ENCODE data around the gene SH3RF3.

The SH3RF3 gene

DNA sequence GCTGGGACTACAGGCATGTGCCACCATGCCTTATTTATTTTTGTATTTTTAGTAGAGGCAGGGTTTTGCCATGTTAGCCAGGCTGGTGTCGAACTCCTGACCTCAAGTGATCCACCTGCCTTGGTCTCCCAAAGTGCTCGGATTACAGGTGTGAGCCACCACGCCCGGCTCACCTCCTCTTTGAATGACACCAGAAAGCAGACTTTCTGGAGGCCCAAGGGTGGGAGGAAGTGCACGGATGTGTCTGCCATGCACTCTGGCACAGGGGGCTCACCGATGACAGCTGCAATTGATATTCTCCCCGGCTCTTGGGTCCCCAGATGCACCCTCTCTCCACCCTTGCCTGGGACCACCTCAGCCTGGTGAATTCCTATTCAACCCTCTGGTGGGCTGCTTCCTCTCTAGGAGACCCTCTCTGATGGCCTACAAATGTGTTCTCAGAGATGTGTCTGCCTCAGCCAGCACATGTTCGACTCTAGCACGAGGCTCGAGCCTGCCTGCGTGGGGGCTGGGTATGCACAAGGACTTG lies 397.5 kb downstream of the SH3RF3 start:
- no peaks in the 10 kb centered on the region for H3K4me1 ChIP-seq (ENCODE audit: control extremely low read depth in 1 of 4, control insufficient read depth in 4 of 4, insufficient read depth in 4 of 4, low read length in 3 of 4)
- no peak overlapping the region for H3K4me3 ChIP-seq (ENCODE audit: control insufficient read depth in 1 of 7, extremely low read depth in 1 of 7, insufficient read depth in 4 of 7, low read depth in 2 of 7, low read length in 6 of 7)
- no peak overlapping the region for H3K27ac ChIP-seq (ENCODE audit: insufficient read depth in 1 of 2, low read depth in 1 of 2, low read length in 2 of 2, poor library complexity in 1 of 2, severe bottlenecking in 2 of 2)
- ChIA-PET CTCF (interaction anchor here (1.3 to 3.0 kb wide), 3 partner anchors 15 to 20 kb away, joined by 3 to 16 read pairs (median 6); no protein-coding TSS in a partner anchor), POLR2A (no interaction called here)
- H3K36me3 ChIP-seq (ENCODE audit: control insufficient read depth in 4 of 4, insufficient read depth in 4 of 4, low read length in 3 of 4), result no peaks in the 10 kb centered on the region
- H3K9me3 ChIP-seq (ENCODE audit: control extremely low read depth in 1 of 5, control insufficient read depth in 4 of 5, insufficient read depth in 2 of 5, low read depth in 1 of 5, low read length in 4 of 5), result no peaks in the 10 kb centered on the region
- H3K27me3 ChIP-seq (replicated peaks in 2 of 5; ENCODE audit: control insufficient read depth in 4 of 5, insufficient read depth in 5 of 5, low read length in 4 of 5), result peaks cover 0 to 6% (median 0%) of the 10 kb centered on the region in 5 experiments
- no peak for DNase-seq
- WGBS (ENCODE audit: insufficient coverage), result 94% methylated on average over 11 of the region's 11 CpGs

DNA sequence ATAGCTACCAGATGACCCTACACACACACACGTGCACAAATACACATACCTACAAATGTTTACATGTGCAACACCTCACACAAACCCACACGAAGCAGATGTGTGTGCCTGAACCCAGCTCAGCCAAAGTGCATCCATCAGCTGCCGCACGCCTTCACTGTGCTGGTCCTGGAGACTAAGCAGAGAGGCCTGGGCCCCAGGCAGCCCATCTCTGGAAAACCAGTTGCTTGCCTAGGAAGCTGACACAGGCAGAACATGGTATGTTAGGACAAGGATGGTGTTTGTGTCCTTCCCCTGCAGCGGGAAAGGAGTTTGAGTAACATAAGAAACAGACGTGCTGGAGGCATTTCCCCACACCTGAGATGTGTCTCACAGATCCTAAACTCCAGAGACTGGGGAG lies 398.1 kb downstream of the SH3RF3 start:
- CTCF ChIA-PET, result interaction anchor here (1.3 to 3.0 kb wide), 3 partner anchors 16 to 19 kb away, joined by 3 to 16 read pairs (median 6); no protein-coding TSS in a partner anchor
- DNase-seq, result no peak
- H3K4me3 ChIP-seq (ENCODE audit: control insufficient read depth in 1 of 7, extremely low read depth in 1 of 7, insufficient read depth in 4 of 7, low read depth in 2 of 7, low read length in 6 of 7), result no peak overlapping the region
- 100% methylated on average over 3 of the region's 6 CpGs for WGBS (ENCODE audit: insufficient coverage)
- POLR2A ChIA-PET, result no interaction called here
- H3K27me3 ChIP-seq (replicated peaks in 2 of 5; ENCODE audit: control insufficient read depth in 4 of 5, insufficient read depth in 5 of 5, low read length in 4 of 5), result peaks cover 0 to 9% (median 0%) of the 10 kb centered on the region in 5 experiments
- H3K36me3 ChIP-seq (ENCODE audit: control insufficient read depth in 4 of 4, insufficient read depth in 4 of 4, low read length in 3 of 4), result no peaks in the 10 kb centered on the region
- no peaks in the 10 kb centered on the region for H3K9me3 ChIP-seq (ENCODE audit: control extremely low read depth in 1 of 5, control insufficient read depth in 4 of 5, insufficient read depth in 2 of 5, low read depth in 1 of 5, low read length in 4 of 5)
- H3K27ac ChIP-seq (ENCODE audit: insufficient read depth in 1 of 2, low read depth in 1 of 2, low read length in 2 of 2, poor library complexity in 1 of 2, severe bottlenecking in 2 of 2), result no peak overlapping the region
- H3K4me1 ChIP-seq (ENCODE audit: control extremely low read depth in 1 of 4, control insufficient read depth in 4 of 4, insufficient read depth in 4 of 4, low read length in 3 of 4), result no peaks in the 10 kb centered on the region

GRCh38 chr2:109527846-109528705 lies 399.1 kb downstream of the SH3RF3 start:
- no peaks in the 10 kb centered on the region for H3K4me1 ChIP-seq (ENCODE audit: control extremely low read depth in 1 of 4, control insufficient read depth in 4 of 4, insufficient read depth in 4 of 4, low read length in 3 of 4)
- H3K4me3 ChIP-seq (ENCODE audit: control insufficient read depth in 1 of 7, extremely low read depth in 1 of 7, insufficient read depth in 4 of 7, low read depth in 2 of 7, low read length in 6 of 7), result no peak overlapping the region
- H3K27ac ChIP-seq (ENCODE audit: insufficient read depth in 1 of 2, low read depth in 1 of 2, low read length in 2 of 2, poor library complexity in 1 of 2, severe bottlenecking in 2 of 2), result no peak overlapping the region
- no peaks in the 10 kb centered on the region for H3K36me3 ChIP-seq (ENCODE audit: control insufficient read depth in 4 of 4, insufficient read depth in 4 of 4, low read length in 3 of 4)
- no peak for DNase-seq
- peaks cover 0 to 11% (median 0%) of the 10 kb centered on the region in 5 experiments for H3K27me3 ChIP-seq (replicated peaks in 2 of 5; ENCODE audit: control insufficient read depth in 4 of 5, insufficient read depth in 5 of 5, low read length in 4 of 5)
- CTCF ChIA-PET, result interaction anchor here (1.6 kb wide), 1 partner anchor 18 kb away, joined by 6 read pairs; no protein-coding TSS in a partner anchor
- POLR2A ChIA-PET, result no interaction called here
- WGBS (ENCODE audit: insufficient coverage), result 94% methylated on average over 15 of the region's 16 CpGs
- no peaks in the 10 kb centered on the region for H3K9me3 ChIP-seq (ENCODE audit: control extremely low read depth in 1 of 5, control insufficient read depth in 4 of 5, insufficient read depth in 2 of 5, low read depth in 1 of 5, low read length in 4 of 5)

GRCh38 chr2:109528811-109529501 lies 400.0 kb downstream of the SH3RF3 start:
- DNase-seq, result no peak
- H3K4me3 ChIP-seq (ENCODE audit: control insufficient read depth in 1 of 7, extremely low read depth in 1 of 7, insufficient read depth in 4 of 7, low read depth in 2 of 7, low read length in 6 of 7), result no peak overlapping the region
- no peaks in the 10 kb centered on the region for H3K36me3 ChIP-seq (ENCODE audit: control insufficient read depth in 4 of 4, insufficient read depth in 4 of 4, low read length in 3 of 4)
- ChIA-PET CTCF (interaction anchor here (1.6 kb wide), 1 partner anchor 19 kb away, joined by 6 read pairs; no protein-coding TSS in a partner anchor), POLR2A (no interaction called here)
- H3K4me1 ChIP-seq (ENCODE audit: control extremely low read depth in 1 of 4, control insufficient read depth in 4 of 4, insufficient read depth in 4 of 4, low read length in 3 of 4), result no peaks in the 10 kb centered on the region
- no peaks in the 10 kb centered on the region for H3K9me3 ChIP-seq (ENCODE audit: control extremely low read depth in 1 of 5, control insufficient read depth in 4 of 5, insufficient read depth in 2 of 5, low read depth in 1 of 5, low read length in 4 of 5)
- 86% methylated on average over 21 of the region's 21 CpGs for WGBS (ENCODE audit: insufficient coverage)
- no peak overlapping the region for H3K27ac ChIP-seq (ENCODE audit: insufficient read depth in 1 of 2, low read depth in 1 of 2, low read length in 2 of 2, poor library complexity in 1 of 2, severe bottlenecking in 2 of 2)
- H3K27me3 ChIP-seq (replicated peaks in 2 of 5; ENCODE audit: control insufficient read depth in 4 of 5, insufficient read depth in 5 of 5, low read length in 4 of 5), result peaks cover 0 to 13% (median 0%) of the 10 kb centered on the region in 5 experiments

DNA sequence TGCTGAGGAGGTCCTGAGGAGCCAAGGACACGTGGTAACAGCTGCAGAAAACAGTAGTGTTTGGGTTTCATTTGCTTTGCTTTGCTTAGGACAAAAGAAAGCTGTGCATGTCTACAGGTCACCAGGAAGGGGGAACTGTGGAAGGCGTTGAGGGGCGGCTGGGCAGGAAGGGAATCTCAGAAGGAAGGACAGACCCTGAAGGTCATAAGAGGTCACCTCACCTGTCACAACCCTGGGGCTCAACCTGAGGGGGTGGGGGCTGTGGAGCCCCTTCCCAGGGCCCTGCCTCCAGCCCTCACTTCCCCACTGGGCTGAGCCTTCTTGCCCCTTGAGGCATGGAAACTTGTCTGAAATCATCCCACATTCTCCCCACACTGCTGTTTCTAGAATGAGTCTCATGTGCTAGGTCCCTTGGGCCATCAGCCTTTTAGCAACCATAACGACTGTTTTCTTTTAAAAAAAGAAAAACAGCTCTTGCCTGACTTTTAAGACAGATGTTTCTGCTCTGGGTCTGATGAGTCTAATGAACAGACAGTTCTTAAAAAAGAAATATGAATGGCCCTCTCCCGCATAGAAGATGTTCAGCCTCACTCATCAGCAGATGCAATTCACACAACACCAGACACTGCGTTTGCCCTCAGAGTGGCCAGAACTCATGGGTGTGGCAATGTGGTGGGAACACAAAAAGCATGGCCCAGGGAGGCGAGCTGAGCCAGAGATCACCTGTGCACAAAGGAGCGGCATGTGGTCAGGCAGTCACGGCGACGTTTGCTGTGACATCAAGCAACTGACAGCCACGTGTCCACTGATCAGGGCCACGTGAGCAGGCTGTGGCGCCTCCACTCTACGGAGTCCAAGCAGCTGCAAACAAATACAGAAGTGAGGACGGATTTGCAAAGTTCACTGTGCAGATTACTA lies 400.8 kb downstream of the SH3RF3 start:
- 90% methylated on average over 14 of the region's 16 CpGs for WGBS (ENCODE audit: insufficient coverage)
- no peak overlapping the region for H3K4me3 ChIP-seq (ENCODE audit: control insufficient read depth in 1 of 7, extremely low read depth in 1 of 7, insufficient read depth in 4 of 7, low read depth in 2 of 7, low read length in 6 of 7)
- DNase-seq, result no peak
- POLR2A ChIA-PET, result no interaction called here
- no peaks in the 10 kb centered on the region for H3K4me1 ChIP-seq (ENCODE audit: control extremely low read depth in 1 of 4, control insufficient read depth in 4 of 4, insufficient read depth in 4 of 4, low read length in 3 of 4)
- H3K36me3 ChIP-seq (ENCODE audit: control insufficient read depth in 4 of 4, insufficient read depth in 4 of 4, low read length in 3 of 4), result no peaks in the 10 kb centered on the region
- H3K27me3 ChIP-seq (replicated peaks in 2 of 5; ENCODE audit: control insufficient read depth in 4 of 5, insufficient read depth in 5 of 5, low read length in 4 of 5), result peaks cover 0 to 13% (median 0%) of the 10 kb centered on the region in 5 experiments
- no peak overlapping the region for H3K27ac ChIP-seq (ENCODE audit: insufficient read depth in 1 of 2, low read depth in 1 of 2, low read length in 2 of 2, poor library complexity in 1 of 2, severe bottlenecking in 2 of 2)
- CTCF ChIA-PET, result interaction anchor here (1.6 to 2.5 kb wide), 2 partner anchors 16 to 20 kb away, joined by 6 read pairs; no protein-coding TSS in a partner anchor
- no peaks in the 10 kb centered on the region for H3K9me3 ChIP-seq (ENCODE audit: control extremely low read depth in 1 of 5, control insufficient read depth in 4 of 5, insufficient read depth in 2 of 5, low read depth in 1 of 5, low read length in 4 of 5)

DNA sequence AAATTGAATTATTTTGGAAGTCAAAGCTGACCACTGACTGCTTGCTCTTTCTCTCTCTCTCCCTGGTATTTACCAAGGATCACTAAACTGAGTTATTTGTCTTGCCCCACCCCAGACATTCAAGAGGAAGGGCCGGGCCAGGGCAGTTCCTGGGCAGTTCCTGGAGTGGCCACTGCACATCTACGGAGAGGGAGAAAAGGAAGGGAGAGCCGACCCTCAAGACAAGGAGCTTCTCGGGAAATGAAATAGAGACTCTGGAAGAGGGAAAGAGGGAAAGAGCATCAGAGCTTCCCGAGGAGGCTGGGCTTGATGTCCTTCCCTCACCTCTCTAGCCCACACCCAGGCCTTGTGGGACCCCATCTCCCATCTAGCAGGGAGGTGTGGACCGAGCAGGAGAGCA lies 401.7 kb downstream of the SH3RF3 start:
- Histone ChIP-seq H3K4me1 (ENCODE audit: control extremely low read depth in 1 of 4, control insufficient read depth in 4 of 4, insufficient read depth in 4 of 4, low read length in 3 of 4) (no peaks in the 10 kb centered on the region), H3K36me3 (ENCODE audit: control insufficient read depth in 4 of 4, insufficient read depth in 4 of 4, low read length in 3 of 4) (no peaks in the 10 kb centered on the region), H3K9me3 (ENCODE audit: control extremely low read depth in 1 of 5, control insufficient read depth in 4 of 5, insufficient read depth in 2 of 5, low read depth in 1 of 5, low read length in 4 of 5) (no peaks in the 10 kb centered on the region), H3K27ac (ENCODE audit: insufficient read depth in 1 of 2, low read depth in 1 of 2, low read length in 2 of 2, poor library complexity in 1 of 2, severe bottlenecking in 2 of 2) (no peak overlapping the region), H3K4me3 (ENCODE audit: control insufficient read depth in 1 of 7, extremely low read depth in 1 of 7, insufficient read depth in 4 of 7, low read depth in 2 of 7, low read length in 6 of 7) (no peak overlapping the region), H3K27me3 (replicated peaks in 2 of 5; ENCODE audit: control insufficient read depth in 4 of 5, insufficient read depth in 5 of 5, low read length in 4 of 5) (peaks cover 0 to 13% (median 0%) of the 10 kb centered on the region in 5 experiments)
- DNase-seq, result no peak
- CTCF ChIA-PET, result interaction anchor here (2.5 kb wide), 1 partner anchor 15 kb away, joined by 6 read pairs; no protein-coding TSS in a partner anchor
- WGBS (ENCODE audit: insufficient coverage), result 81% methylated on average over 4 of the region's 6 CpGs
- POLR2A ChIA-PET, result interaction anchor here (0.6 kb wide), 1 partner anchor 1390 kb away, joined by 3 read pairs; no protein-coding TSS in a partner anchor

Data from common myeloid progenitor, CD34-positive (primary cell).